GM12878 (cell line): ENCODE results near the gene ASNSD1. TPM values are rescaled to one million over a fixed set of nuclear protein-coding genes. Genes with fewer than 3 reads are reported as not detected.
A peak's percentile ranks its signal among the peaks of the same experiment; 100 is the strongest.

Experiments
- ATAC-seq: fragments of 200-7000 bp; cut with Tn5 transposase; 3 replicates; pipeline ENCODE4 v1.9.1; 2020; ENCODE audit warnings: mild to moderate bottlenecking, moderate library complexity
- Bru-seq: library from RNA; stranded (reverse); fragments of 400-500 nt; gene quantifications from one replicate; lab custom pipeline; 2021; lab: Mats Ljungman, UMichigan
- BruChase-seq, 2 experiments: library from RNA; stranded (reverse); fragments of 400-500 nt; gene quantifications; one replicate each; lab custom pipeline; 2021; lab: Mats Ljungman, UMichigan
- BruUV-seq: library from RNA; stranded (reverse); fragments of 400-500 nt; replicated peaks from 2 replicates; lab custom pipeline; 2021; lab: Mats Ljungman, UMichigan
- CTCF ChIA-PET: fragments of 300-600 bp; sonication (Branson Sonifier 250); formaldehyde crosslinking; extraction: SDS; loops from one replicate; lab custom pipeline; 2021; ENCODE audit warnings: inconsistent platforms; lab: Yijun Ruan, JAX
- POLR2A ChIA-PET: fragments of 350-600 bp; formaldehyde crosslinking; extraction: SDS; loops from one replicate; lab custom pipeline; 2021; ENCODE audit warnings: inconsistent platforms; lab: Charles Lee
- RAD21 ChIA-PET: fragments of 300-600 bp; sonication (Branson Sonifier 250); formaldehyde crosslinking; loops from one replicate; lab custom pipeline; 2023; ENCODE audit warnings: antibody characterized with exemption; ENCODE audit not compliant: unreplicated experiment; lab: Charles Lee
- SMC1A ChIA-PET: fragments of 300-600 bp; sonication (Branson Sonifier 250); formaldehyde crosslinking; loops from one replicate; lab custom pipeline; 2023; ENCODE audit not compliant: unreplicated experiment, uncharacterized antibody; lab: Charles Lee
- DNase-seq: peaks from one replicate; pipeline ENCODE4 v3.0.0-alpha.2; 2011; ENCODE audit warnings: low read depth, low spot score
- FAIRE-seq: peaks from 3 replicates; lab custom pipeline; 2011; peaks lifted over from hg19 to GRCh38; lab: Jason Lieb, UNC
- H2AFZ ChIP-seq: 2 replicates; pipeline ENCODE4 v1.6.0; 2011; ENCODE audit warnings: low read depth, low read length, control low read depth; ENCODE audit not compliant: control insufficient read depth
- H3K27ac ChIP-seq: 2 replicates; pipeline ENCODE4 v1.5.1; 2011; ENCODE audit warnings: control low read depth; ENCODE audit not compliant: control insufficient read depth, insufficient read depth
- H3K27me3 ChIP-seq, 2 experiments: replicated peaks in 1 of 2; 2 replicates each; pipeline versions ENCODE4 v1.6.0 to v1.6.1; 2011; ENCODE audit warnings: low read length in 1 of 2; ENCODE audit not compliant: control insufficient read depth in 2 of 2, insufficient read depth in 2 of 2
- H3K36me3 ChIP-seq, 2 experiments: 2 replicates each; pipeline ENCODE4 v1.5.1; 2011; ENCODE audit warnings: low read length in 1 of 2; ENCODE audit not compliant: control insufficient read depth in 2 of 2, insufficient read depth in 2 of 2
- H3K4me1 ChIP-seq: 2 replicates; pipeline ENCODE4 v1.6.1; 2011; ENCODE audit warnings: mild to moderate bottlenecking, low read length, moderate library complexity, mixed read lengths; ENCODE audit not compliant: control insufficient read depth, insufficient read depth
- H3K4me2 ChIP-seq: 2 replicates; pipeline ENCODE4 v1.6.0; 2011; ENCODE audit warnings: control low read depth; ENCODE audit not compliant: control insufficient read depth, insufficient read depth
- H3K4me3 ChIP-seq: fragments of 200-600 bp; sonication (generic); 2 replicates; pipeline ENCODE4 v1.5.1; 2016
- H3K79me2 ChIP-seq: 2 replicates; pipeline ENCODE4 v1.6.0; 2011; ENCODE audit warnings: low read length; ENCODE audit not compliant: control insufficient read depth, insufficient read depth
- H3K9ac ChIP-seq: 2 replicates; pipeline ENCODE4 v1.8.0; 2011; ENCODE audit warnings: low read length, control low read depth, mixed read lengths; ENCODE audit not compliant: control insufficient read depth, insufficient read depth
- H3K9me3 ChIP-seq: replicated peaks from 3 replicates; pipeline ENCODE4 v1.5.1; 2011; ENCODE audit warnings: mild to moderate bottlenecking, low read length; ENCODE audit not compliant: control insufficient read depth, insufficient read depth
- H4K20me1 ChIP-seq: 2 replicates; pipeline ENCODE4 v1.6.0; 2011; ENCODE audit not compliant: control insufficient read depth, insufficient read depth
- CEBPB ChIP-seq, 2 experiments: fragments of 150-350 bp in 1 of 2; IDR thresholded peaks; 2 replicates each; pipeline ENCODE4 v1.6.1; 2012 to 2014; ENCODE audit warnings: low read depth in 2 of 2, low read length in 2 of 2, borderline replicate concordance in 1 of 2, inconsistent platforms in 1 of 2
- SPI1 ChIP-seq: IDR thresholded peaks from 2 replicates; pipeline ENCODE4 v1.6.1; 2011; ENCODE audit warnings: low read depth, mild to moderate bottlenecking, low read length, moderate library complexity, borderline replicate concordance; ENCODE audit not compliant: insufficient read depth
- ZBED1 ChIP-seq: IDR thresholded peaks from 2 replicates; pipeline ENCODE4 v1.6.1; 2016; ENCODE audit warnings: borderline replicate concordance
- WGBS: methylation state at CpG from one replicate; pipeline ENCODE4 v1.1.6; 2016; ENCODE audit warnings: low lambda C conversion rate; ENCODE audit not compliant: insufficient replicate concordance, insufficient coverage; ENCODE audit errors: missing lambda C conversion rate; 5-methylcytosine and 5-hydroxymethylcytosine counted together
- in situ Hi-C: fragments of 300-500 bp; cut with MboI; formaldehyde crosslinking; loops from 9 replicates; pipeline ENCODE4 v1.14.3; 2018; ENCODE audit warnings: mixed read lengths
- intact Hi-C: fragments of 100-400 bp; cut with micrococcal nuclease; formaldehyde crosslinking; loops from one replicate; pipeline ENCODE4 v1.14.2; 2022; ENCODE audit not compliant: unreplicated experiment
- long read RNA-seq, 2 experiments: library from polyadenylated mRNA; unstranded; transcript quantifications; one replicate each; pipeline ENCODE4 v2.0.0, GENCODE V29; 2019 to 2020
- polyA minus RNA-seq, 3 experiments: library from RNA; depleted of rRNA, polyadenylated mRNA; stranded (reverse); fragments of >200 nt; gene quantifications; 2 replicates each; pipeline ENCODE4 v1.2.3, GENCODE V29; 2011
- polyA plus RNA-seq, 11 experiments: library from polyadenylated mRNA; depleted of rRNA in 4 of 11; unstranded in 6 of 11; stranded (reverse) in 5 of 11; fragments of >200 nt; fragmentation: Nextera tagmentation in 4 of 11; fragmentation: Illumina TruSeq in 1 of 11; extraction: Ambion mirVana in 4 of 11; extraction: Trizol in 1 of 11; gene quantifications; 1 replicate in 1 of 11; 2 replicates in 10 of 11; pipeline versions ENCODE4 v1.2.1 to v1.2.3, GENCODE V29; 2011 to 2016; ENCODE audit warnings: inconsistent platforms in 2 of 11, missing spikeins in 2 of 11, low read depth in 1 of 11
- total RNA-seq, 4 experiments: library from RNA; depleted of rRNA in 3 of 4; stranded (reverse); fragments of >200 nt in 3 of 4; fragmentation: Illumina TruSeq in 1 of 4; extraction: Trizol in 1 of 4; gene quantifications; 2 replicates each; pipeline versions ENCODE4 v1.2.1 to v1.2.3, GENCODE V29; 2013 to 2021
- TF ChIP-seq, protein P1 (sequence below): fragments of 450-650 bp; IDR thresholded peaks from 2 replicates; pipeline ENCODE4 v1.6.1; 2017; ENCODE audit warnings: mild to moderate bottlenecking
- TF ChIP-seq, protein P2 (sequence below): fragments of 450-650 bp; conservative IDR thresholded peaks from 2 replicates; pipeline ENCODE4 v1.6.1; 2017; ENCODE audit warnings: mild to moderate bottlenecking, moderate library complexity
- TF ChIP-seq, protein P3 (sequence below), 3 experiments: IDR thresholded peaks in 2 of 3; conservative IDR thresholded peaks in 1 of 3; 2 replicates each; pipeline ENCODE4 v1.5.1; 2011; ENCODE audit warnings: low read depth in 3 of 3, low read length in 3 of 3, mild to moderate bottlenecking in 3 of 3, control low read depth in 2 of 3, moderate library complexity in 2 of 3, inconsistent platforms in 1 of 3, mixed read lengths in 1 of 3; ENCODE audit not compliant: control insufficient read depth in 2 of 3, insufficient read depth in 1 of 3; ENCODE audit errors: extremely low read depth in 1 of 3

Gene ASNSD1
- total RNA-seq (2013; cell fraction: nucleolus; rRNA removed) = 26.2 and 27.2 TPM in 2 replicates
- total RNA-seq (2014; rRNA removed) (48.0 and 58.4 TPM in 2 replicates), total RNA-seq (2014; rRNA removed; fragmentation: Illumina TruSeq; extraction: Trizol) (71.5 and 79.3 TPM in 2 replicates), total RNA-seq (2021) (39.5 and 43.2 TPM in 2 replicates), polyA plus RNA-seq (2011; rRNA removed) (39.1 and 63.6 TPM in 2 replicates), polyA plus RNA-seq (2014; fragmentation: Illumina TruSeq; extraction: Trizol) (89.8 and 119 TPM in 2 replicates), polyA plus RNA-seq (2014; fragmentation: Nextera tagmentation; extraction: Ambion mirVana) (10 to 100 TPM; 70.1 to 74.1 TPM), polyA plus RNA-seq (2014; rRNA removed) (37.6 and 42.6 TPM in 2 replicates), polyA plus RNA-seq (2016; fragmentation: Nextera tagmentation; extraction: Ambion mirVana) (10 to 100 TPM; 77.4 to 82.1 TPM), polyA minus RNA-seq (2011; rRNA and poly(A)+ RNA removed) (24.7 and 31.5 TPM in 2 replicates), Bru-seq, nascent RNA (percentile 94 among the genes with signal in this experiment), BruChase-seq, experiment 1, labeled RNA remaining after a 6-hour chase (percentile 90 among the genes with signal in this experiment), BruChase-seq, experiment 2, labeled RNA remaining after a 2-hour chase (percentile 96 among the genes with signal in this experiment)
- 42.4 TPM for polyA plus RNA-seq (2011; ENCODE audit: low read depth)
- polyA plus RNA-seq (2011; cell fraction: cytosol; rRNA removed) = 12.1 and 12.3 TPM in 2 replicates
- polyA plus RNA-seq (2011; cell fraction: nucleus; rRNA removed) = 16.0 and 17.7 TPM in 2 replicates
- 32.1 and 32.6 TPM in 2 replicates for polyA plus RNA-seq (2012)
- polyA minus RNA-seq (2011; cell fraction: cytosol; rRNA and poly(A)+ RNA removed) = 21.3 and 31.0 TPM in 2 replicates
- 13.3 and 16.4 TPM in 2 replicates for polyA minus RNA-seq (2011; cell fraction: nucleus; rRNA and poly(A)+ RNA removed)
- long read RNA-seq, experiment 1, transcript ASNSD1-201 (6 exons, 2,450 nt) = major isoform, 53 of 81 reads
- long read RNA-seq, experiment 1, transcript ASNSD1-209 (4 exons, 581 nt) = minor isoform, 11 of 81 reads
- long read RNA-seq, experiment 1, partial matches to known transcripts = 4 of 81 reads
- long read RNA-seq, experiment 1, other reads (novel, unspliced or antisense) = 11 of 81 reads
- long read RNA-seq, experiment 2, transcript ASNSD1-201 (6 exons, 2,450 nt) = major isoform, 404 of 585 reads
- long read RNA-seq, experiment 2, transcript ASNSD1-203 (4 exons, 567 nt) = minor isoform, 7 of 585 reads
- long read RNA-seq, experiment 2, transcript ASNSD1-209 (4 exons, 581 nt) = minor isoform, 35 of 585 reads
- long read RNA-seq, experiment 2, partial matches to known transcripts = 14 of 585 reads
- long read RNA-seq, experiment 2, other reads (novel, unspliced or antisense) = 124 of 585 reads

DNA sequence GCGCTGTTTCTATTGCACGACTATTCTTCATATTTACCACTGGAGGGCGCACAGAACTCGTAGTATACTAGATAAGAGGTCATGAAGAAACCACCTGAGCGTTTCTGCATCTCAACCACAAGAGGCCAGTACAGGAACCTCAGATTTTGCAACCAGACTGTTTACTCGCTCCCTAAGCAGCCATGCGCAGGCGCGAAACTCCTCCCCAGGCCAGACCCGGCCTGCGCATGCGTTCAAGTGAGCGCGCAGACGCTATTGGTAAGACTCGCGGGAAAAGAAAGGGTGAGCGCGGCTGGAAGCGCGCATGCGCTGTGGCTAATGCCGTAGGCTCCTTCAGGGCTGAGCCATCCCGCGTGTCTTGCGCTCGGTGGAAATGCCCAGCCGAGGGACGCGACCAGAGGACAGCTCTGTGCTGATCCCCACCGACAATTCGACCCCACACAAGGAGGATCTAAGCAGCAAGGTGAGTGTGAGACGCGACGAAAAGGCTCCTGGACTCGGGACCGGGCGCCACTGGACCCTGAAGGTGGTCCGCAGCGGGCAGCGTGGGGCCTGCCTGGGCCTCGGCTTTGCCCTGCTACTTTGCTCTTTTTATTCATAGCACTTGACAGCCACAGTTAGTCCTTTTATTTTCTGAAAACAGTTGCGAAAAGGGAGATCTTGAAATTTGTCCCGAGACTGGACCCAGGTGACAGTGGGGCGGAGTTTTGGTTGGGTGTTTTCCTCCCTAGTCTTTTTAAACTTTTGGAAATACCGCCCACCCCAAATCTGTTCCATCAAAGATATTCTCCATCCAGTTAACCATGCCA is at the start of gene ASNSD1:
TSS of gene ASNSD1 (plus strand) at position 312 of the 809 bp plus-strand sequence. CDS start 4,674 bp downstream, outside the sequence.
- DNase-seq (peak; percentile 99), FAIRE-seq (peak; percentile 88), ATAC-seq (peak; percentile 91)
- Histone ChIP-seq H3K27ac (peak within 1 kb of the TSS; percentile 93), H3K9me3 (no peaks in the 10 kb centered on the region), H3K36me3 (peaks cover 0 to 6% of the 10 kb centered on the region in 2 experiments; a peak in 2 of 4 replicates), H3K79me2 (peaks cover 34% of the 10 kb centered on the region), H3K9ac (peak within 1 kb of the TSS; percentile 99), H4K20me1 (no peaks in the 10 kb centered on the region), H3K4me1 (peaks cover 13% of the 10 kb centered on the region; the same call in 1 of the 2 replicates), H3K27me3 (no peaks in the 10 kb centered on the region), H3K4me2 (peak within 1 kb of the TSS; percentile 78), H2AFZ (peak within 1 kb of the TSS; percentile 98), H3K4me3 (peak within 1 kb of the TSS; percentile 82)
- in situ Hi-C loops (no loop called here), intact Hi-C loops (loop anchor here (1.0 to 5.0 kb wide), 8 partner anchors 13 to 521 kb away; partner anchors contain the start of genes ANKAR, ORMDL1, OSGEPL1 and PMS1)
- TSS peak; percentile 86 for BruUV-seq
- RAD21 ChIA-PET = interaction anchor here (0.6 to 2.3 kb wide), 19 partner anchors 11 to 690 kb away, joined by 3 to 14 read pairs (median 3); partner anchors contain the start of genes ANKAR, MSTN, ORMDL1 and OSGEPL1
- CTCF ChIA-PET = interaction anchor here (0.6 to 9.9 kb wide), 27 partner anchors 11 to 657 kb away, joined by 3 to 163 read pairs (median 4); partner anchors contain the start of genes ANKAR and OSGEPL1
- 2% methylated on average over 46 of the region's 46 CpGs for WGBS
- POLR2A ChIA-PET = interaction anchor here (0.6 to 2.4 kb wide), 7 partner anchors 8 to 101 kb away, joined by 3 to 11 read pairs (median 5); partner anchors contain the start of genes ANKAR and OSGEPL1
- SMC1A ChIA-PET = interaction anchor here (0.6 to 6.9 kb wide), 18 partner anchors 8 to 1000 kb away, joined by 3 to 71 read pairs (median 4); partner anchors contain the start of genes ANKAR and OSGEPL1
- TF ChIP-seq CEBPB (IDR thresholded peaks at IDR 0.05; ENCODE audit: borderline replicate concordance in 1 of 2, low read depth in 2 of 2, low read length in 2 of 2) (no peak), SPI1 (no peak), ZBED1 (no peak)
- TF ChIP-seq, protein P1, sequence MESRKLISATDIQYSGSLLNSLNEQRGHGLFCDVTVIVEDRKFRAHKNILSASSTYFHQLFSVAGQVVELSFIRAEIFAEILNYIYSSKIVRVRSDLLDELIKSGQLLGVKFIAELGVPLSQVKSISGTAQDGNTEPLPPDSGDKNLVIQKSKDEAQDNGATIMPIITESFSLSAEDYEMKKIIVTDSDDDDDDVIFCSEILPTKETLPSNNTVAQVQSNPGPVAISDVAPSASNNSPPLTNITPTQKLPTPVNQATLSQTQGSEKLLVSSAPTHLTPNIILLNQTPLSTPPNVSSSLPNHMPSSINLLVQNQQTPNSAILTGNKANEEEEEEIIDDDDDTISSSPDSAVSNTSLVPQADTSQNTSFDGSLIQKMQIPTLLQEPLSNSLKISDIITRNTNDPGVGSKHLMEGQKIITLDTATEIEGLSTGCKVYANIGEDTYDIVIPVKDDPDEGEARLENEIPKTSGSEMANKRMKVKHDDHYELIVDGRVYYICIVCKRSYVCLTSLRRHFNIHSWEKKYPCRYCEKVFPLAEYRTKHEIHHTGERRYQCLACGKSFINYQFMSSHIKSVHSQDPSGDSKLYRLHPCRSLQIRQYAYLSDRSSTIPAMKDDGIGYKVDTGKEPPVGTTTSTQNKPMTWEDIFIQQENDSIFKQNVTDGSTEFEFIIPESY = no peak
- TF ChIP-seq, protein P2, sequence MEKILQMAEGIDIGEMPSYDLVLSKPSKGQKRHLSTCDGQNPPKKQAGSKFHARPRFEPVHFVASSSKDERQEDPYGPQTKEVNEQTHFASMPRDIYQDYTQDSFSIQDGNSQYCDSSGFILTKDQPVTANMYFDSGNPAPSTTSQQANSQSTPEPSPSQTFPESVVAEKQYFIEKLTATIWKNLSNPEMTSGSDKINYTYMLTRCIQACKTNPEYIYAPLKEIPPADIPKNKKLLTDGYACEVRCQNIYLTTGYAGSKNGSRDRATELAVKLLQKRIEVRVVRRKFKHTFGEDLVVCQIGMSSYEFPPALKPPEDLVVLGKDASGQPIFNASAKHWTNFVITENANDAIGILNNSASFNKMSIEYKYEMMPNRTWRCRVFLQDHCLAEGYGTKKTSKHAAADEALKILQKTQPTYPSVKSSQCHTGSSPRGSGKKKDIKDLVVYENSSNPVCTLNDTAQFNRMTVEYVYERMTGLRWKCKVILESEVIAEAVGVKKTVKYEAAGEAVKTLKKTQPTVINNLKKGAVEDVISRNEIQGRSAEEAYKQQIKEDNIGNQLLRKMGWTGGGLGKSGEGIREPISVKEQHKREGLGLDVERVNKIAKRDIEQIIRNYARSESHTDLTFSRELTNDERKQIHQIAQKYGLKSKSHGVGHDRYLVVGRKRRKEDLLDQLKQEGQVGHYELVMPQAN = peak; percentile 77
- TF ChIP-seq, protein P3, sequence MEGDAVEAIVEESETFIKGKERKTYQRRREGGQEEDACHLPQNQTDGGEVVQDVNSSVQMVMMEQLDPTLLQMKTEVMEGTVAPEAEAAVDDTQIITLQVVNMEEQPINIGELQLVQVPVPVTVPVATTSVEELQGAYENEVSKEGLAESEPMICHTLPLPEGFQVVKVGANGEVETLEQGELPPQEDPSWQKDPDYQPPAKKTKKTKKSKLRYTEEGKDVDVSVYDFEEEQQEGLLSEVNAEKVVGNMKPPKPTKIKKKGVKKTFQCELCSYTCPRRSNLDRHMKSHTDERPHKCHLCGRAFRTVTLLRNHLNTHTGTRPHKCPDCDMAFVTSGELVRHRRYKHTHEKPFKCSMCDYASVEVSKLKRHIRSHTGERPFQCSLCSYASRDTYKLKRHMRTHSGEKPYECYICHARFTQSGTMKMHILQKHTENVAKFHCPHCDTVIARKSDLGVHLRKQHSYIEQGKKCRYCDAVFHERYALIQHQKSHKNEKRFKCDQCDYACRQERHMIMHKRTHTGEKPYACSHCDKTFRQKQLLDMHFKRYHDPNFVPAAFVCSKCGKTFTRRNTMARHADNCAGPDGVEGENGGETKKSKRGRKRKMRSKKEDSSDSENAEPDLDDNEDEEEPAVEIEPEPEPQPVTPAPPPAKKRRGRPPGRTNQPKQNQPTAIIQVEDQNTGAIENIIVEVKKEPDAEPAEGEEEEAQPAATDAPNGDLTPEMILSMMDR (IDR thresholded peaks at IDR 0.05 in 2 of 3, conservative IDR thresholded peaks at IDR 0.05 in 1 of 3; ENCODE audit: control insufficient read depth in 2 of 3, extremely low read depth in 1 of 3, insufficient read depth in 1 of 3, low read depth in 3 of 3, low read length in 3 of 3) = peak; percentile 76 to 99 (median 97)
